OCI-LY3 (cell line): ENCODE data around the gene P2RX7.

Experiments
- CTCF ChIP-seq: fragments of 200-600, 300-600 bp; sonication (generic); IDR thresholded peaks from 2 replicates; pipeline ENCODE4 v1.5.1; 2014; ENCODE audit warnings: antibody characterized with exemption, low read length, low read depth
- EZH2phosphoT487 ChIP-seq: fragments of 200-600 bp; shearing (Covaris generic); IDR thresholded peaks from 2 replicates; pipeline ENCODE4 v1.6.1; 2018; ENCODE audit warnings: antibody characterized with exemption, mixed run types, low read depth

- no peak for TF ChIP-seq CTCF
- TF ChIP-seq EZH2phosphoT487, result no peak
These were observed 104.7 kb downstream of the P2RX7 start for GRCh38 chr12:121237415-121237814.
